IMR-90 (cell line): ENCODE results near the gene SLC26A11. TPM values are rescaled to one million over a fixed set of nuclear protein-coding genes. Genes with fewer than 3 reads are reported as not detected.

Experiments used
- ATAC-seq: fragments of 200-7000 bp; cut with Tn5 transposase; 2 replicates; pipeline ENCODE4 v1.9.1; 2020; ENCODE audit warnings: low read depth, mild to moderate bottlenecking, moderate library complexity
- BruUV-seq: library from RNA; stranded (reverse); fragments of 400-500 nt; replicated peaks from 2 replicates; lab custom pipeline; 2021; lab: Mats Ljungman, UMichigan
- CTCF ChIA-PET: fragments of 300-600 bp; formaldehyde crosslinking; extraction: SDS; loops from one replicate; lab custom pipeline; 2021; ENCODE audit warnings: antibody characterized with exemption; lab: Yijun Ruan, JAX
- POLR2A ChIA-PET: fragments of 300-600 bp; sonication (Branson Sonifier 250); formaldehyde crosslinking; loops from one replicate; lab custom pipeline; 2022; ENCODE audit warnings: antibody characterized with exemption; ENCODE audit not compliant: unreplicated experiment; lab: Charles Lee
- DNase-seq: peaks from one replicate; pipeline ENCODE4 v3.0.0; 2013
- H2AFZ ChIP-seq: replicated peaks from 2 replicates; pipeline ENCODE3; 2013; ENCODE audit warnings: low read length, mild to moderate bottlenecking; ENCODE audit not compliant: poor library complexity
- H2AK5ac ChIP-seq: 2 replicates; pipeline ENCODE4 v1.6.1; 2013; ENCODE audit warnings: low read depth, low read length, inconsistent platforms
- H2AK9ac ChIP-seq: replicated peaks from 2 replicates; pipeline ENCODE3; 2013; ENCODE audit warnings: mild to moderate bottlenecking, low read depth, low read length, moderate library complexity; ENCODE audit not compliant: poor library complexity
- H2BK120ac ChIP-seq: 2 replicates; pipeline ENCODE4 v1.6.1; 2013; ENCODE audit warnings: low read depth, low read length, inconsistent platforms
- H2BK15ac ChIP-seq: 3 replicates; pipeline ENCODE4 v1.6.1; 2013; ENCODE audit warnings: low read depth, low read length, inconsistent platforms
- H2BK20ac ChIP-seq: 2 replicates; pipeline ENCODE4 v1.6.1; 2013; ENCODE audit warnings: low read depth, mild to moderate bottlenecking, inconsistent platforms, low read length, moderate library complexity
- H2BK5ac ChIP-seq: 2 replicates; pipeline ENCODE4 v1.6.1; 2013; ENCODE audit warnings: mild to moderate bottlenecking, low read depth, low read length, inconsistent platforms; ENCODE audit not compliant: poor library complexity, severe bottlenecking
- H3K14ac ChIP-seq: replicated peaks from 2 replicates; pipeline ENCODE4 v1.6.1; 2013; ENCODE audit warnings: low read depth, low read length, inconsistent platforms
- H3K18ac ChIP-seq: 2 replicates; pipeline ENCODE4 v1.6.1; 2013; ENCODE audit warnings: low read depth, low read length, control low read depth
- H3K23ac ChIP-seq: 2 replicates; pipeline ENCODE4 v1.6.1; 2013; ENCODE audit warnings: low read depth, low read length, inconsistent platforms
- H3K27ac ChIP-seq: 2 replicates; pipeline ENCODE4 v1.5.1; 2013; ENCODE audit warnings: mild to moderate bottlenecking, control low read depth, low read length; ENCODE audit not compliant: insufficient read depth
- H3K27me3 ChIP-seq: 2 replicates; pipeline ENCODE4 v1.6.1; 2013; ENCODE audit warnings: low read length; ENCODE audit not compliant: control insufficient read depth, insufficient read depth
- H3K36me3 ChIP-seq: 2 replicates; pipeline ENCODE4 v1.6.1; 2013; ENCODE audit warnings: low read length, mixed read lengths; ENCODE audit not compliant: control insufficient read depth, insufficient read depth
- H3K4ac ChIP-seq: 2 replicates; pipeline ENCODE4 v1.6.1; 2013; ENCODE audit warnings: low read depth, low read length, inconsistent platforms
- H3K4me1 ChIP-seq: 2 replicates; pipeline ENCODE4 v1.6.1; 2013; ENCODE audit warnings: low read length, mixed read lengths; ENCODE audit not compliant: control insufficient read depth, insufficient read depth
- H3K4me2 ChIP-seq: 2 replicates; pipeline ENCODE4 v1.6.1; 2013; ENCODE audit warnings: low read depth, mild to moderate bottlenecking, control low read depth, low read length, moderate library complexity
- H3K4me3 ChIP-seq: 2 replicates; pipeline ENCODE4 v1.5.1; 2013; ENCODE audit warnings: low read depth, mild to moderate bottlenecking, control low read depth, low read length, moderate library complexity; ENCODE audit not compliant: insufficient read depth
- H3K56ac ChIP-seq: 2 replicates; pipeline ENCODE4 v1.6.1; 2013; ENCODE audit warnings: low read length, inconsistent platforms; ENCODE audit not compliant: insufficient read depth; ENCODE audit errors: extremely low read depth
- H3K79me1 ChIP-seq, 2 experiments: 2 replicates each; pipeline ENCODE4 v1.6.1; 2013; ENCODE audit warnings: low read length in 2 of 2, inconsistent platforms in 1 of 2, low read depth in 1 of 2
- H3K9ac ChIP-seq: 2 replicates; pipeline ENCODE4 v1.6.1; 2013; ENCODE audit warnings: low read depth, low read length, control low read depth
- H3K9me1 ChIP-seq: 2 replicates; pipeline ENCODE4 v1.6.1; 2013; ENCODE audit warnings: low read length, inconsistent platforms; ENCODE audit not compliant: insufficient read depth
- H3K9me3 ChIP-seq: 2 replicates; pipeline ENCODE4 v1.6.1; 2013; ENCODE audit warnings: low read length; ENCODE audit not compliant: control insufficient read depth, insufficient read depth
- H4K20me1 ChIP-seq: 2 replicates; pipeline ENCODE4 v1.6.1; 2013; ENCODE audit warnings: low read length, inconsistent platforms; ENCODE audit not compliant: insufficient read depth
- H4K5ac ChIP-seq: 2 replicates; pipeline ENCODE4 v1.6.1; 2013; ENCODE audit warnings: mild to moderate bottlenecking, low read depth, low read length, control low read depth
- H4K8ac ChIP-seq, 2 experiments: 2 replicates each; pipeline ENCODE4 v1.6.1; 2013; ENCODE audit warnings: low read depth in 2 of 2, low read length in 2 of 2, control low read depth in 1 of 2, inconsistent platforms in 1 of 2
- H4K91ac ChIP-seq: 2 replicates; pipeline ENCODE4 v1.6.1; 2013; ENCODE audit warnings: low read depth, low read length, inconsistent platforms; ENCODE audit not compliant: insufficient read depth
- CHD1 ChIP-seq: IDR thresholded peaks from 2 replicates; pipeline ENCODE4 v1.6.1; 2012; ENCODE audit warnings: low read depth, low read length, improper control_type of control experiment
- MAFK ChIP-seq: IDR thresholded peaks from 2 replicates; pipeline ENCODE4 v1.6.1; 2012; ENCODE audit warnings: low read depth, low read length, improper control_type of control experiment
- MXI1 ChIP-seq: IDR thresholded peaks from 2 replicates; pipeline ENCODE4 v1.6.1; 2012; ENCODE audit warnings: low read depth, mild to moderate bottlenecking, low read length, moderate library complexity, borderline replicate concordance
- RAD21 ChIP-seq: IDR thresholded peaks from 2 replicates; pipeline ENCODE4 v1.6.1; 2012; ENCODE audit warnings: low read length, improper control_type of control experiment
- RCOR1 ChIP-seq: IDR thresholded peaks from 2 replicates; pipeline ENCODE4 v1.6.1; 2012; ENCODE audit warnings: mild to moderate bottlenecking, low read length, improper control_type of control experiment; ENCODE audit not compliant: insufficient replicate concordance
- WGBS, 2 experiments: methylation state at CpG; one replicate each; pipeline versions ENCODE4 v1.1.5 to v1.1.7; 2013; ENCODE audit warnings: missing lambda C conversion rate in 2 of 2; ENCODE audit not compliant: insufficient read length in 1 of 2; ENCODE audit errors: extremely low coverage in 2 of 2; 5-methylcytosine and 5-hydroxymethylcytosine counted together
- dilution Hi-C: fragments of 300-500 bp; cut with HindIII; formaldehyde crosslinking; loops from one replicate; pipeline ENCODE4 v1.14.3; 2018; ENCODE audit warnings: low sequenced_read_pairs; ENCODE audit not compliant: unreplicated experiment
- in situ Hi-C: fragments of 300-500 bp; cut with MboI; formaldehyde crosslinking; loops from 3 replicates; pipeline ENCODE4 v1.14.3; 2019; ENCODE audit warnings: low sequenced_read_pairs, inconsistent platforms, mixed read lengths
- intact Hi-C: fragments of 100-400 bp; cut with micrococcal nuclease; formaldehyde crosslinking; loops from 2 replicates; pipeline ENCODE4 v1.10.0; 2022
- polyA plus RNA-seq, 3 experiments: library from polyadenylated mRNA; depleted of rRNA; stranded (reverse); fragments of >200 nt; gene quantifications; 2 replicates each; pipeline ENCODE4 v1.2.3, GENCODE V29; 2012; ENCODE audit warnings: low replicate concordance in 1 of 3
- total RNA-seq: library from RNA; depleted of rRNA; stranded (reverse); fragments of >200 nt; gene quantifications from 2 replicates; pipeline ENCODE4 v1.2.3, GENCODE V29; 2012

The SLC26A11 gene
- total and polyA plus RNA-seq, 2 of the 4 experiments (the other 2 are of a cell fraction): 3.2 to 15.6 TPM

- CTCF ChIA-PET: no interaction called here
- intact Hi-C loops: no loop called here
Observed at GRCh38 chr17:80284631-80285030, 64.4 kb downstream of the SLC26A11 start.

More at GRCh38 chr17:80284631-80285030, 64.4 kb downstream of the SLC26A11 start:
- Histone ChIP-seq H3K79me1 (peaks cover 8 to 45% of the 10 kb centered on the region in 2 experiments; a peak in 3 of 4 replicates), H2BK15ac (no peak overlapping the region), H2AK9ac (peak overlapping the region; percentile 57), H3K36me3 (peaks cover 37% of the 10 kb centered on the region), H3K23ac (no peak overlapping the region), H3K9me3 (no peaks in the 10 kb centered on the region), H3K27me3 (no peaks in the 10 kb centered on the region), H2BK120ac (no peak overlapping the region), H4K20me1 (peaks cover 14% of the 10 kb centered on the region), H3K4me1 (peaks cover 2% of the 10 kb centered on the region), H3K4me2 (no peak overlapping the region), H2BK20ac (no peak overlapping the region), H3K27ac (no peak overlapping the region), H3K4ac (no peak overlapping the region), H3K14ac (no peak overlapping the region), H2AK5ac (no peak overlapping the region), H4K91ac (no peak overlapping the region), H3K56ac (no peak overlapping the region), H2BK5ac (no peak overlapping the region), H3K18ac (no peak overlapping the region), H3K9ac (no peak overlapping the region), H4K5ac (no peak overlapping the region), H3K4me3 (no peak overlapping the region), H4K8ac (no peak overlapping the region), H3K9me1 (peaks cover 6% of the 10 kb centered on the region; the same call in 1 of the 2 replicates), H2AFZ (no peak overlapping the region)
- DNase-seq (no peak), ATAC-seq (no peak)
- in situ Hi-C loops (no loop called here), dilution Hi-C loops (no loop called here)
- POLR2A ChIA-PET: no interaction called here
- TF ChIP-seq MAFK: no peak
- TF ChIP-seq RAD21: no peak
- no peak for TF ChIP-seq RCOR1
- TF ChIP-seq CHD1: no peak
- TF ChIP-seq MXI1: no peak
- BruUV-seq: no TSS peak
- 95% methylated on average over 4 of the region's 11 CpGs; no CpG with 5 or more reads in 1 of the 2 experiments for WGBS, 2 experiments
